K562 (cell line): Measurements from ENCODE around the gene ARHGAP31. TPM values are rescaled to one million over a fixed set of nuclear protein-coding genes. Genes with fewer than 3 reads are reported as not detected.

Experiments used
- ATAC-seq: fragments of 200-7000 bp; cut with Tn5 transposase; 3 replicates; pipeline ENCODE4 v1.9.1; 2020; ENCODE audit warnings: moderate library complexity
- BruUV-seq: library from RNA; stranded (reverse); fragments of 400-500 nt; replicated peaks from 2 replicates; lab custom pipeline; 2021; lab: Mats Ljungman, UMichigan
- CTCF ChIA-PET: fragments of 300-600 bp; formaldehyde crosslinking; extraction: SDS; loops from one replicate; lab custom pipeline; 2021; ENCODE audit warnings: low intra/inter-chr PET ratio; lab: Yijun Ruan, JAX
- POLR2A ChIA-PET: fragments of 300-600, 350-650 bp; sonication (Branson Sonifier 250); formaldehyde crosslinking; extraction: SDS; loops from one replicate; lab custom pipeline; 2021; ENCODE audit warnings: antibody characterized with exemption, inconsistent platforms; lab: Yijun Ruan, JAX
- DNase-seq, 4 experiments: peaks; one replicate each; pipeline versions ENCODE4 v3.0.0 to v3.0.0-alpha.2; 2011 to 2018; ENCODE audit warnings: low spot score in 3 of 4, mixed read lengths in 3 of 4; ENCODE audit errors: extremely low read depth in 1 of 4
- FAIRE-seq: peaks from 2 replicates; lab custom pipeline; 2011; peaks lifted over from hg19 to GRCh38; lab: Jason Lieb, UNC
- H2AFZ ChIP-seq: 2 replicates; pipeline ENCODE4 v1.6.0; 2011; ENCODE audit warnings: low read depth, low read length, control low read depth, inconsistent platforms
- H3K27ac ChIP-seq: fragments of 200-600 bp; 3 replicates; pipeline ENCODE4 v1.8.0; 2011; ENCODE audit warnings: low read depth, mild to moderate bottlenecking, control low read depth, inconsistent platforms, low read length, moderate library complexity, mixed read lengths; ENCODE audit errors: extremely low read depth
- H3K27me3 ChIP-seq, 2 experiments: fragments of 300-600 bp in 1 of 2; 2 replicates in 1 of 2; 3 replicates in 1 of 2; pipeline versions ENCODE4 v1.6.0 to v1.8.0; 2011; ENCODE audit warnings: inconsistent platforms in 2 of 2, low read length in 2 of 2, mild to moderate bottlenecking in 1 of 2, mixed read lengths in 1 of 2, moderate library complexity in 1 of 2; ENCODE audit not compliant: control insufficient read depth in 2 of 2, insufficient read depth in 2 of 2
- H3K36me3 ChIP-seq: fragments of 300-600 bp; 3 replicates; pipeline ENCODE4 v1.8.0; 2011; ENCODE audit warnings: mild to moderate bottlenecking, low read length, inconsistent platforms; ENCODE audit not compliant: control insufficient read depth, insufficient read depth
- H3K4me1 ChIP-seq, 2 experiments: fragments of 200-600 bp in 1 of 2; replicated peaks in 1 of 2; 2 replicates in 1 of 2; 3 replicates in 1 of 2; pipeline versions ENCODE4 v1.5.1 to v1.8.0; 2011; ENCODE audit warnings: inconsistent platforms in 2 of 2, low read length in 2 of 2, mild to moderate bottlenecking in 1 of 2, mixed read lengths in 1 of 2, moderate library complexity in 1 of 2; ENCODE audit not compliant: control insufficient read depth in 2 of 2, insufficient read depth in 2 of 2
- H3K4me2 ChIP-seq: 2 replicates; pipeline ENCODE4 v1.6.1; 2011; ENCODE audit warnings: low read length, control low read depth, inconsistent platforms, mixed read lengths; ENCODE audit not compliant: insufficient read depth
- H3K4me3 ChIP-seq: fragments of 200-600 bp; sonication (generic), shearing (Covaris generic); 2 replicates; pipeline ENCODE4 v1.5.1; 2016; ENCODE audit warnings: control low read depth, inconsistent platforms
- H3K79me2 ChIP-seq: fragments of 200-600 bp; 3 replicates; pipeline ENCODE4 v1.8.0; 2011; ENCODE audit warnings: low read length, inconsistent platforms; ENCODE audit not compliant: control insufficient read depth, insufficient read depth
- H3K9ac ChIP-seq, 2 experiments: 2 replicates each; pipeline versions ENCODE4 v1.6.0 to v1.6.1; 2011; ENCODE audit warnings: low read depth in 2 of 2, low read length in 2 of 2, control low read depth in 1 of 2, inconsistent platforms in 1 of 2, mild to moderate bottlenecking in 1 of 2, mixed read lengths in 1 of 2; ENCODE audit not compliant: insufficient read depth in 1 of 2
- H3K9me1 ChIP-seq: one replicate; pipeline ENCODE4 v1.6.0; 2011; ENCODE audit warnings: inconsistent platforms, mild to moderate bottlenecking, low read length, moderate library complexity; ENCODE audit not compliant: control insufficient read depth, insufficient read depth
- H3K9me3 ChIP-seq: replicated peaks from 2 replicates; pipeline ENCODE4 v1.5.1; 2011; ENCODE audit warnings: low read depth, low read length, inconsistent platforms; ENCODE audit not compliant: control insufficient read depth, insufficient read depth
- H4K20me1 ChIP-seq: replicated peaks from 2 replicates; pipeline ENCODE4 v1.6.1; 2011; ENCODE audit warnings: low read length, inconsistent platforms, mixed read lengths; ENCODE audit not compliant: control insufficient read depth, insufficient read depth
- CBFB ChIP-seq: sonication (generic); formaldehyde crosslinking; IDR thresholded peaks from 2 replicates; pipeline ENCODE4 v1.4.0; 2020; ENCODE audit warnings: mild to moderate bottlenecking, missing genetic modification reagents
- CHD4 ChIP-seq: fragments of 200-600 bp; sonication (generic); IDR thresholded peaks from 3 replicates; pipeline ENCODE4 v1.6.1; 2012; ENCODE audit warnings: low read depth, mild to moderate bottlenecking, mixed read lengths, low read length, inconsistent platforms; ENCODE audit not compliant: insufficient read depth, insufficient replicate concordance, poor library complexity, severe bottlenecking
- FOXJ2 ChIP-seq: fragments of 200-800 bp; sonication (Bioruptor generic); IDR thresholded peaks from 2 replicates; pipeline ENCODE4 v1.6.1; 2016; ENCODE audit warnings: missing genetic modification characterization, missing compliant biosample characterization
- FOXJ3 ChIP-seq: sonication (generic); formaldehyde crosslinking; IDR thresholded peaks from 2 replicates; pipeline ENCODE4 v1.4.0; 2020; ENCODE audit warnings: mild to moderate bottlenecking, missing genetic modification reagents
- FOXP1 ChIP-seq: sonication (generic); formaldehyde crosslinking; IDR thresholded peaks from 2 replicates; pipeline ENCODE4 v1.8.0; 2022; ENCODE audit warnings: mild to moderate bottlenecking, missing genetic modification reagents
- MXD1 ChIP-seq: fragments of 250-450 bp; sonication (Bioruptor Pico); IDR thresholded peaks from 2 replicates; pipeline ENCODE4 v1.8.0; 2021; ENCODE audit warnings: borderline replicate concordance, mild to moderate bottlenecking, moderate library complexity; ENCODE audit not compliant: poor library complexity, severe bottlenecking
- PHF20 ChIP-seq: fragments of 450-650 bp; IDR thresholded peaks from 2 replicates; pipeline ENCODE4 v1.6.1; 2018; ENCODE audit not compliant: partially characterized antibody
- POLR2B ChIP-seq: fragments of 450-650 bp; IDR thresholded peaks from 2 replicates; pipeline ENCODE4 v1.6.1; 2018; ENCODE audit warnings: low read depth; ENCODE audit not compliant: partially characterized antibody
- SMAD3 ChIP-seq: fragments of 450-650 bp; formaldehyde crosslinking; conservative IDR thresholded peaks from 2 replicates; pipeline ENCODE4 v1.4.0; 2020; ENCODE audit warnings: mild to moderate bottlenecking
- SRSF7 ChIP-seq: fragments of 200-400 bp; formaldehyde crosslinking; optimal IDR thresholded peaks from 2 replicates; pipeline ENCODE3; 2017; ENCODE audit warnings: mild to moderate bottlenecking, low read depth, low read length
- ZBTB7A ChIP-seq: IDR thresholded peaks from 2 replicates; pipeline ENCODE4 v1.6.1; 2011; ENCODE audit warnings: low read depth, mild to moderate bottlenecking, low read length, moderate library complexity, borderline replicate concordance; ENCODE audit not compliant: control insufficient read depth
- ZNF589 ChIP-seq: fragments of 200-800 bp; sonication (Bioruptor generic); IDR thresholded peaks from 2 replicates; pipeline ENCODE4 v1.6.1; 2016; ENCODE audit warnings: low read depth, missing genetic modification characterization, missing compliant biosample characterization
- WGBS: fragments of 100-300 bp; shearing (Covaris generic); methylation state at CpG from one replicate; pipeline ENCODE4 v1.1.6; 2016; ENCODE audit warnings: low coverage, mixed read lengths; ENCODE audit not compliant: insufficient coverage; ENCODE audit errors: missing lambda C conversion rate; 5-methylcytosine and 5-hydroxymethylcytosine counted together
- in situ Hi-C: fragments of 300-500 bp; cut with MboI; formaldehyde crosslinking; loops from 4 replicates; pipeline ENCODE4 v1.15.0; 2018; ENCODE audit warnings: inconsistent platforms, mixed read lengths
- intact Hi-C: fragments of 100-400 bp; cut with micrococcal nuclease; formaldehyde crosslinking; loops from 2 replicates; pipeline ENCODE4 v1.14.2; 2022
- polyA plus RNA-seq, 8 experiments: library from polyadenylated mRNA; depleted of rRNA in 4 of 8; stranded (reverse) in 5 of 8; unstranded in 3 of 8; fragments of >200 nt; fragmentation: Nextera tagmentation in 2 of 8; fragmentation: Illumina TruSeq in 1 of 8; extraction: Ambion mirVana in 2 of 8; extraction: Trizol in 1 of 8; gene quantifications; 2 replicates each; pipeline versions ENCODE4 v1.2.1 to v1.2.3, GENCODE V29; 2011 to 2014; ENCODE audit warnings: inconsistent platforms in 1 of 8, missing spikeins in 1 of 8
- total RNA-seq, 7 experiments: library from RNA; depleted of rRNA in 6 of 7; stranded (reverse); fragments of >200 nt in 6 of 7; fragmentation: Illumina TruSeq in 2 of 7; extraction: Trizol in 2 of 7; gene quantifications; 2 replicates each; pipeline versions ENCODE4 v1.2.1 to v1.2.3, GENCODE V29; 2011 to 2021; ENCODE audit warnings: low replicate concordance in 1 of 7
- TF ChIP-seq, protein P1 (sequence below): fragments of 450-650 bp; IDR thresholded peaks from 2 replicates; pipeline ENCODE4 v1.6.1; 2017; ENCODE audit warnings: antibody characterized with exemption, mild to moderate bottlenecking
- TF ChIP-seq, protein P2 (sequence below): fragments of 450-650 bp; IDR thresholded peaks from one replicate; pipeline ENCODE4 v1.6.1; 2018; ENCODE audit warnings: mild to moderate bottlenecking, moderate library complexity; ENCODE audit not compliant: partially characterized antibody

Gene ARHGAP31
- total and polyA plus RNA-seq, 9 of the 15 experiments (the other 6 are each of a cell fraction or from before 2014, with no cell fraction given): under 0.01 to 0.13 (median 0.06) TPM; not detected in 5

- ChIA-PET POLR2A (no interaction called here), CTCF (no interaction called here)
- Histone ChIP-seq H3K4me1 (no peaks in the 10 kb centered on the region; a peak in 2 of 5 replicates), H3K9me3 (no peaks in the 10 kb centered on the region), H3K36me3 (no peaks in the 10 kb centered on the region), H2AFZ (no peak overlapping the region), H3K4me3 (no peak overlapping the region), H4K20me1 (no peaks in the 10 kb centered on the region), H3K27me3 (peaks cover 0 to 10% of the 10 kb centered on the region in 2 experiments; a peak in 1 of 5 replicates), H3K9me1 (no peaks in the 10 kb centered on the region), H3K79me2 (no peaks in the 10 kb centered on the region), H3K27ac (no peak overlapping the region), H3K9ac (no peak overlapping the region), H3K4me2 (no peak overlapping the region)
- no peak for FAIRE-seq
- in situ Hi-C loops: no loop called here
- no peak for ATAC-seq
- BruUV-seq: no TSS peak
- no peak for DNase-seq
- 30% methylated on average over 1 of the region's 2 CpGs for WGBS
- intact Hi-C loops: no loop called here
- TF ChIP-seq CBFB (CRISPR knock-in tag) (no peak), SMAD3 (no peak), ZBTB7A (no peak), FOXJ3 (CRISPR knock-in tag) (no peak), FOXP1 (CRISPR knock-in tag) (no peak), SRSF7 (no peak), PHF20 (no peak), FOXJ2 (tag) (no peak), ZNF589 (no peak), POLR2B (no peak), MXD1 (CRISPR knock-in tag) (no peak), CHD4 (no peak)
- TF ChIP-seq, protein P1, sequence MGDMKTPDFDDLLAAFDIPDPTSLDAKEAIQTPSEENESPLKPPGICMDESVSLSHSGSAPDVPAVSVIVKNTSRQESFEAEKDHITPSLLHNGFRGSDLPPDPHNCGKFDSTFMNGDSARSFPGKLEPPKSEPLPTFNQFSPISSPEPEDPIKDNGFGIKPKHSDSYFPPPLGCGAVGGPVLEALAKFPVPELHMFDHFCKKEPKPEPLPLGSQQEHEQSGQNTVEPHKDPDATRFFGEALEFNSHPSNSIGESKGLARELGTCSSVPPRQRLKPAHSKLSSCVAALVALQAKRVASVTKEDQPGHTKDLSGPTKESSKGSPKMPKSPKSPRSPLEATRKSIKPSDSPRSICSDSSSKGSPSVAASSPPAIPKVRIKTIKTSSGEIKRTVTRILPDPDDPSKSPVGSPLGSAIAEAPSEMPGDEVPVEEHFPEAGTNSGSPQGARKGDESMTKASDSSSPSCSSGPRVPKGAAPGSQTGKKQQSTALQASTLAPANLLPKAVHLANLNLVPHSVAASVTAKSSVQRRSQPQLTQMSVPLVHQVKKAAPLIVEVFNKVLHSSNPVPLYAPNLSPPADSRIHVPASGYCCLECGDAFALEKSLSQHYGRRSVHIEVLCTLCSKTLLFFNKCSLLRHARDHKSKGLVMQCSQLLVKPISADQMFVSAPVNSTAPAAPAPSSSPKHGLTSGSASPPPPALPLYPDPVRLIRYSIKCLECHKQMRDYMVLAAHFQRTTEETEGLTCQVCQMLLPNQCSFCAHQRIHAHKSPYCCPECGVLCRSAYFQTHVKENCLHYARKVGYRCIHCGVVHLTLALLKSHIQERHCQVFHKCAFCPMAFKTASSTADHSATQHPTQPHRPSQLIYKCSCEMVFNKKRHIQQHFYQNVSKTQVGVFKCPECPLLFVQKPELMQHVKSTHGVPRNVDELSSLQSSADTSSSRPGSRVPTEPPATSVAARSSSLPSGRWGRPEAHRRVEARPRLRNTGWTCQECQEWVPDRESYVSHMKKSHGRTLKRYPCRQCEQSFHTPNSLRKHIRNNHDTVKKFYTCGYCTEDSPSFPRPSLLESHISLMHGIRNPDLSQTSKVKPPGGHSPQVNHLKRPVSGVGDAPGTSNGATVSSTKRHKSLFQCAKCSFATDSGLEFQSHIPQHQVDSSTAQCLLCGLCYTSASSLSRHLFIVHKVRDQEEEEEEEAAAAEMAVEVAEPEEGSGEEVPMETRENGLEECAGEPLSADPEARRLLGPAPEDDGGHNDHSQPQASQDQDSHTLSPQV: no peak
- TF ChIP-seq, protein P2, sequence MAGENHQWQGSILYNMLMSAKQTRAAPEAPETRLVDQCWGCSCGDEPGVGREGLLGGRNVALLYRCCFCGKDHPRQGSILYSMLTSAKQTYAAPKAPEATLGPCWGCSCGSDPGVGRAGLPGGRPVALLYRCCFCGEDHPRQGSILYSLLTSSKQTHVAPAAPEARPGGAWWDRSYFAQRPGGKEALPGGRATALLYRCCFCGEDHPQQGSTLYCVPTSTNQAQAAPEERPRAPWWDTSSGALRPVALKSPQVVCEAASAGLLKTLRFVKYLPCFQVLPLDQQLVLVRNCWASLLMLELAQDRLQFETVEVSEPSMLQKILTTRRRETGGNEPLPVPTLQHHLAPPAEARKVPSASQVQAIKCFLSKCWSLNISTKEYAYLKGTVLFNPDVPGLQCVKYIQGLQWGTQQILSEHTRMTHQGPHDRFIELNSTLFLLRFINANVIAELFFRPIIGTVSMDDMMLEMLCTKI: no peak
- TF ChIP-seq, all 486 proteins: peak for 0
These were observed 72.8 kb downstream of the ARHGAP31 start for GRCh38 chr3:119367000-119367399.
